Panc1 (cell line): ENCODE results near the gene SLC12A5. TPM values are rescaled to one million over a fixed set of nuclear protein-coding genes. Genes with fewer than 3 reads are reported as not detected.

Source experiments
- ATAC-seq: fragments of 200-7000 bp; cut with Tn5 transposase; 2 replicates; pipeline ENCODE4 v1.9.1; 2020; ENCODE audit warnings: mild to moderate bottlenecking, moderate library complexity
- BruUV-seq: library from RNA; stranded (reverse); fragments of 400-500 nt; replicated peaks from 2 replicates; lab custom pipeline; 2021; lab: Mats Ljungman, UMichigan
- CTCF ChIA-PET: fragments of 300-600 bp; sonication (Branson Sonifier 250); formaldehyde crosslinking; loops from one replicate; lab custom pipeline; 2022; ENCODE audit warnings: antibody characterized with exemption; lab: Charles Lee
- POLR2A ChIA-PET: fragments of 300-600 bp; sonication (Branson Sonifier 250); formaldehyde crosslinking; loops from one replicate; lab custom pipeline; 2022; ENCODE audit warnings: antibody characterized with exemption; lab: Charles Lee
- DNase-seq: peaks from one replicate; pipeline ENCODE4 v3.0.0-alpha.2; 2010; ENCODE audit warnings: low read depth, low spot score
- H3K27ac ChIP-seq: 2 replicates; pipeline ENCODE4 v1.5.1; 2011; ENCODE audit warnings: mild to moderate bottlenecking, low read length, inconsistent platforms
- H3K27me3 ChIP-seq: fragments of 200-500 bp; sonication (Bioruptor generic); 2 replicates; pipeline ENCODE4 v1.6.0; 2014; ENCODE audit warnings: low read length, inconsistent platforms; ENCODE audit not compliant: control insufficient read depth, insufficient read depth
- H3K36me3 ChIP-seq: fragments of 200-500 bp; sonication (Bioruptor generic); 2 replicates; pipeline ENCODE4 v1.5.1; 2014; ENCODE audit warnings: inconsistent platforms, mild to moderate bottlenecking, low read length, moderate library complexity; ENCODE audit not compliant: control insufficient read depth, insufficient read depth
- H3K4me1 ChIP-seq: 2 replicates; pipeline ENCODE4 v1.5.1; 2011; ENCODE audit warnings: inconsistent platforms, mild to moderate bottlenecking, low read length, moderate library complexity; ENCODE audit not compliant: control insufficient read depth, insufficient read depth
- H3K4me3 ChIP-seq, 2 experiments: 2 replicates each; pipeline ENCODE4 v1.5.1; 2011 to 2012; ENCODE audit warnings: low read depth in 2 of 2, low read length in 2 of 2, mild to moderate bottlenecking in 2 of 2, inconsistent platforms in 1 of 2, moderate library complexity in 1 of 2
- H3K9me3 ChIP-seq: fragments of 200-500 bp; sonication (Bioruptor generic); 2 replicates; pipeline ENCODE4 v1.5.1; 2014; ENCODE audit warnings: low read depth, mild to moderate bottlenecking, inconsistent platforms, low read length, moderate library complexity; ENCODE audit not compliant: control insufficient read depth, insufficient read depth
- CTCF ChIP-seq: fragments of 450-650 bp; IDR thresholded peaks from 2 replicates; pipeline ENCODE4 v1.5.1; 2017; ENCODE audit warnings: mild to moderate bottlenecking
- POLR2AphosphoS5 ChIP-seq: IDR thresholded peaks from 2 replicates; pipeline ENCODE4 v1.6.1; 2012; ENCODE audit warnings: mild to moderate bottlenecking, low read depth, low read length, moderate library complexity
- SIN3A ChIP-seq: IDR thresholded peaks from 2 replicates; pipeline ENCODE4 v1.6.1; 2012; ENCODE audit warnings: low read depth, mild to moderate bottlenecking, low read length, moderate library complexity, borderline replicate concordance; ENCODE audit not compliant: insufficient read depth
- TCF7L2 ChIP-seq: IDR thresholded peaks from 2 replicates; pipeline ENCODE4 v1.6.1; 2011; ENCODE audit warnings: mild to moderate bottlenecking, low read depth, low read length, inconsistent platforms
- in situ Hi-C: cut with HindIII; loops from 2 replicates; pipeline ENCODE4 v1.10.0; 2016; ENCODE audit warnings: low sequenced_read_pairs, low pct_unique_long_range_greater_than_20kb
- intact Hi-C: fragments of 100-400 bp; cut with micrococcal nuclease; formaldehyde crosslinking; loops from one replicate; pipeline ENCODE4 v1.10.0; 2022; ENCODE audit not compliant: unreplicated experiment
- total RNA-seq: library from RNA; stranded (reverse); gene quantifications from one replicate; pipeline ENCODE4 v1.2.1, GENCODE V29; 2021; ENCODE audit not compliant: unreplicated experiment
- TF ChIP-seq, protein P1 (sequence below), 2 experiments: IDR thresholded peaks; 2 replicates each; pipeline ENCODE4 v1.6.1; 2011 to 2012; ENCODE audit warnings: low read depth in 2 of 2, control low read depth in 1 of 2, low read length in 1 of 2, mild to moderate bottlenecking in 1 of 2, moderate library complexity in 1 of 2; ENCODE audit not compliant: insufficient read depth in 1 of 2

Gene SLC12A5
- total RNA-seq, 1 experiment from 2014 or later = 11.8 TPM

DNA sequence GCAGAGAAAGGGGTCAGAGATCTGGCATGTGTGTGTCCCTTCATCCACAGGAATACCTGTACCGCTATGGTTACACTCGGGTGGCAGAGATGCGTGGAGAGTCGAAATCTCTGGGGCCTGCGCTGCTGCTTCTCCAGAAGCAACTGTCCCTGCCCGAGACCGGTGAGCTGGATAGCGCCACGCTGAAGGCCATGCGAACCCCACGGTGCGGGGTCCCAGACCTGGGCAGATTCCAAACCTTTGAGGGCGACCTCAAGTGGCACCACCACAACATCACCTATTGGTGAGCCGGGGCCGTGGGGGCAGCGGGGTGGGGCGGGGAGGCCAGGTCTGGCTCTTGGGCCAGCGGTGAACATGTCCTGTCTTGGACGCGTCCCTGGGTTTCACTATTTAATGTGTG lies 19.2 kb upstream of the SLC12A5 start:
- intact Hi-C loops (no loop called here), in situ Hi-C loops (no loop called here)
- Histone ChIP-seq H3K4me3 (no peak overlapping the region), H3K9me3 (no peaks in the 10 kb centered on the region), H3K27ac (no peak overlapping the region), H3K4me1 (no peaks in the 10 kb centered on the region; the same call in 1 of the 2 replicates), H3K27me3 (no peaks in the 10 kb centered on the region; the same call in 1 of the 2 replicates), H3K36me3 (no peaks in the 10 kb centered on the region)
- TF ChIP-seq, protein P1, sequence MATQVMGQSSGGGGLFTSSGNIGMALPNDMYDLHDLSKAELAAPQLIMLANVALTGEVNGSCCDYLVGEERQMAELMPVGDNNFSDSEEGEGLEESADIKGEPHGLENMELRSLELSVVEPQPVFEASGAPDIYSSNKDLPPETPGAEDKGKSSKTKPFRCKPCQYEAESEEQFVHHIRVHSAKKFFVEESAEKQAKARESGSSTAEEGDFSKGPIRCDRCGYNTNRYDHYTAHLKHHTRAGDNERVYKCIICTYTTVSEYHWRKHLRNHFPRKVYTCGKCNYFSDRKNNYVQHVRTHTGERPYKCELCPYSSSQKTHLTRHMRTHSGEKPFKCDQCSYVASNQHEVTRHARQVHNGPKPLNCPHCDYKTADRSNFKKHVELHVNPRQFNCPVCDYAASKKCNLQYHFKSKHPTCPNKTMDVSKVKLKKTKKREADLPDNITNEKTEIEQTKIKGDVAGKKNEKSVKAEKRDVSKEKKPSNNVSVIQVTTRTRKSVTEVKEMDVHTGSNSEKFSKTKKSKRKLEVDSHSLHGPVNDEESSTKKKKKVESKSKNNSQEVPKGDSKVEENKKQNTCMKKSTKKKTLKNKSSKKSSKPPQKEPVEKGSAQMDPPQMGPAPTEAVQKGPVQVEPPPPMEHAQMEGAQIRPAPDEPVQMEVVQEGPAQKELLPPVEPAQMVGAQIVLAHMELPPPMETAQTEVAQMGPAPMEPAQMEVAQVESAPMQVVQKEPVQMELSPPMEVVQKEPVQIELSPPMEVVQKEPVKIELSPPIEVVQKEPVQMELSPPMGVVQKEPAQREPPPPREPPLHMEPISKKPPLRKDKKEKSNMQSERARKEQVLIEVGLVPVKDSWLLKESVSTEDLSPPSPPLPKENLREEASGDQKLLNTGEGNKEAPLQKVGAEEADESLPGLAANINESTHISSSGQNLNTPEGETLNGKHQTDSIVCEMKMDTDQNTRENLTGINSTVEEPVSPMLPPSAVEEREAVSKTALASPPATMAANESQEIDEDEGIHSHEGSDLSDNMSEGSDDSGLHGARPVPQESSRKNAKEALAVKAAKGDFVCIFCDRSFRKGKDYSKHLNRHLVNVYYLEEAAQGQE (IDR thresholded peaks at IDR 0.05; ENCODE audit: insufficient read depth in 1 of 2, low read depth in 2 of 2, low read length in 1 of 2) = no peak
- TF ChIP-seq TCF7L2 (no peak), POLR2AphosphoS5 (no peak), SIN3A (no peak), CTCF (no peak)
- ChIA-PET CTCF (no interaction called here), POLR2A (no interaction called here)
- DNase-seq (no peak), ATAC-seq (no peak)
- no TSS peak for BruUV-seq

- CTCF ChIA-PET = interaction anchor here (1.5 kb wide), 1 partner anchor 12 kb away, joined by 4 read pairs; no protein-coding TSS in a partner anchor
- Histone ChIP-seq H3K4me3 (peak overlapping the region; percentile 14 to 36; a peak in 3 of 4 replicates), H3K36me3 (no peaks in the 10 kb centered on the region), H3K27me3 (peaks cover under 1% of the 10 kb centered on the region; the same call in 1 of the 2 replicates), H3K27ac (no peak overlapping the region), H3K9me3 (no peaks in the 10 kb centered on the region), H3K4me1 (no peaks in the 10 kb centered on the region; the same call in 1 of the 2 replicates)
- ATAC-seq (peak; percentile 51), DNase-seq (no peak)
- intact Hi-C loops (no loop called here), in situ Hi-C loops (no loop called here)
- TF ChIP-seq, protein P1 (IDR thresholded peaks at IDR 0.05; ENCODE audit: insufficient read depth in 1 of 2, low read depth in 2 of 2, low read length in 1 of 2) = no peak
- TF ChIP-seq CTCF = no peak
- no peak for TF ChIP-seq TCF7L2
- TF ChIP-seq POLR2AphosphoS5 = no peak
- TF ChIP-seq SIN3A = no peak
- BruUV-seq = no TSS peak
- POLR2A ChIA-PET = no interaction called here
These were observed 18.3 kb upstream of the SLC12A5 start for GRCh38 chr20:46010491-46011391.
